NT2/D1 (cell line): Measurements from ENCODE around the gene THAP5.

ENCODE experiments used
- SUZ12 ChIP-seq: IDR thresholded peaks from 2 replicates; pipeline ENCODE4 v1.6.1; 2011; ENCODE audit not compliant: insufficient read length, insufficient read depth; ENCODE audit errors: extremely low read depth
- ZNF274 ChIP-seq: IDR thresholded peaks from 2 replicates; pipeline ENCODE4 v1.6.1; 2011; ENCODE audit warnings: mild to moderate bottlenecking, low read depth, low read length

DNA sequence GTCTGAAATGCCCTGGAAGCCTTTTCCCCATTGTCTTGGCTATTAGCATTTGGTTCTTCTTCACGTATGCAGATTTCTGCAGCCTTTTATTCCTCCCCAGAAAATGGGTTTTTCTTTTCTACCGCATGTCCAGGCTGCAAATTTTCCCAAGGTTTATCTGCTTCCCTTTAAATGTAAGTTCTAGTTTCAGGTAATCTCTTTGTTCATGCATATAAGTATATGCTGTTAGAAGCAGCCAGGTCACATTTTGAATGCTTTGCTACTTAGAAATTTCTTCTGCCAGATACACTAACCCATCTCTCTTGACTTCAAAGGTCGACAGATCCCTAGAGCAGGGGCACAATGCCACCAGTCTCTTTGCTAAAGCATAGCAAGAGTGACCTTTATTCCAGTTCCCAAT lies 12.3 kb downstream of the THAP5 start:
- TF ChIP-seq SUZ12 (no peak), ZNF274 (no peak)
